H1 (cell line): ENCODE data around the gene TUBAL3. TPM values are rescaled to one million over a fixed set of nuclear protein-coding genes. Genes with fewer than 3 reads are reported as not detected.

Experiments used
- ATF3 ChIP-seq: IDR thresholded peaks from 2 replicates; pipeline ENCODE4 v1.6.1; 2011; ENCODE audit warnings: low read depth, mild to moderate bottlenecking, low read length; ENCODE audit not compliant: insufficient read depth
- BCL11A ChIP-seq, 2 experiments: IDR thresholded peaks; one replicate each; pipeline ENCODE4 v1.6.1; 2011; ENCODE audit warnings: low read depth in 2 of 2, low read length in 2 of 2, mild to moderate bottlenecking in 2 of 2
- PHF8 ChIP-seq: fragments of 200-600 bp; sonication (generic); conservative IDR thresholded peaks from 2 replicates; pipeline ENCODE4 v1.7.1; 2012; ENCODE audit warnings: low read depth, mild to moderate bottlenecking, inconsistent platforms, low read length, moderate library complexity
- SUZ12 ChIP-seq: fragments of 200-600 bp; sonication (generic); IDR thresholded peaks from 2 replicates; pipeline ENCODE4 v1.6.1; 2012; ENCODE audit warnings: mild to moderate bottlenecking, inconsistent platforms, low read length, moderate library complexity, mixed read lengths
- ZNF274 ChIP-seq: IDR thresholded peaks from 2 replicates; pipeline ENCODE4 v1.7.0; 2012; ENCODE audit warnings: low read length, borderline replicate concordance; ENCODE audit errors: extremely low read depth
- polyA plus RNA-seq, 7 experiments: library from polyadenylated mRNA; depleted of rRNA in 3 of 7; stranded (reverse) in 5 of 7; unstranded in 2 of 7; fragments of >200 nt in 5 of 7; fragments of 200-250 nt in 2 of 7; gene quantifications; 1 replicate in 5 of 7; 2 replicates in 1 of 7; 4 replicates in 1 of 7; pipeline versions ENCODE4 v1.2.1 to v1.2.3, GENCODE V29; 2011 to 2013; ENCODE audit warnings: missing spikeins in 2 of 7, mixed read lengths in 2 of 7
- total RNA-seq: library from RNA; stranded (reverse); fragmentation: NEBNext Ultra II Directional; extraction: Animal tissue kit (Norgen Biotek cat#: 25700); gene quantifications from 2 replicates; pipeline ENCODE4 v1.2.1, GENCODE V29; 2021

The TUBAL3 gene
- total and polyA plus RNA-seq, 2 of the 8 experiments (the other 6 are each of a cell fraction or from before 2014, with no cell fraction given), result 0.17 TPM; not detected in 1

- TF ChIP-seq ATF3, result no peak
- no peak for TF ChIP-seq PHF8
- no peak for TF ChIP-seq ZNF274
- no peak for TF ChIP-seq BCL11A (IDR thresholded peaks at IDR 0.05; ENCODE audit: low read depth in 2 of 2, low read length in 2 of 2)
- TF ChIP-seq SUZ12, result no peak
Observed at GRCh38 chr10:5362873-5363272, 41.8 kb downstream of the TUBAL3 start (continued).
